ENCODE measurements around the gene NPLOC4.

NPLOC4 gene

GRCh38 chr17:81578038-81578441 is 58.9 kb downstream of the NPLOC4 start:
- Histone ChIP-seq H3K27ac (ENCODE audit: insufficient read depth, low read depth, low read length, poor library complexity, severe bottlenecking) (no peak overlapping the region), H3K27me3 (ENCODE audit: control insufficient read depth, insufficient read depth, low read length, poor library complexity, severe bottlenecking) (no peaks in the 10 kb centered on the region), H3K36me3 (ENCODE audit: control insufficient read depth, insufficient read depth, low read length) (peaks cover 17% of the 10 kb centered on the region), H3K4me3 (ENCODE audit: insufficient read depth, low read depth, low read length) (no peak overlapping the region), H3K4me1 (ENCODE audit: control insufficient read depth, insufficient read depth, low read length) (no peaks in the 10 kb centered on the region), H3K9me3 (ENCODE audit: control insufficient read depth, low read length) (no peaks in the 10 kb centered on the region)
- 96 to 97% methylated on average over 10 of the region's 10 CpGs for WGBS, 2 experiments

- Histone ChIP-seq H3K36me3 (ENCODE audit: control insufficient read depth, insufficient read depth, low read length) (peaks cover 13% of the 10 kb centered on the region), H3K4me1 (ENCODE audit: control insufficient read depth, insufficient read depth, low read length) (no peaks in the 10 kb centered on the region), H3K4me3 (ENCODE audit: insufficient read depth, low read depth, low read length) (no peak overlapping the region), H3K27ac (ENCODE audit: insufficient read depth, low read depth, low read length, poor library complexity, severe bottlenecking) (no peak overlapping the region), H3K27me3 (ENCODE audit: control insufficient read depth, insufficient read depth, low read length, poor library complexity, severe bottlenecking) (no peaks in the 10 kb centered on the region), H3K9me3 (ENCODE audit: control insufficient read depth, low read length) (no peaks in the 10 kb centered on the region)
- WGBS, 2 experiments, result 94 to 95% methylated on average over 11 of the region's 11 CpGs
These were observed 59.5 kb downstream of the NPLOC4 start for GRCh38 chr17:81577278-81578000.

- Histone ChIP-seq H3K9me3 (ENCODE audit: control insufficient read depth, low read length) (no peaks in the 10 kb centered on the region), H3K36me3 (ENCODE audit: control insufficient read depth, insufficient read depth, low read length) (peaks cover 8% of the 10 kb centered on the region), H3K4me1 (ENCODE audit: control insufficient read depth, insufficient read depth, low read length) (no peaks in the 10 kb centered on the region), H3K4me3 (ENCODE audit: insufficient read depth, low read depth, low read length) (no peak overlapping the region), H3K27me3 (ENCODE audit: control insufficient read depth, insufficient read depth, low read length, poor library complexity, severe bottlenecking) (no peaks in the 10 kb centered on the region), H3K27ac (ENCODE audit: insufficient read depth, low read depth, low read length, poor library complexity, severe bottlenecking) (peak overlapping the region; percentile 8)
- 91 to 92% methylated on average over 17 of the region's 17 CpGs for WGBS, 2 experiments
These were observed 60.2 kb downstream of the NPLOC4 start for GRCh38 chr17:81576621-81577277.

- WGBS, 2 experiments, result 97% methylated on average over 3 of the region's 3 CpGs
- Histone ChIP-seq H3K36me3 (ENCODE audit: control insufficient read depth, insufficient read depth, low read length) (peaks cover 15% of the 10 kb centered on the region), H3K4me1 (ENCODE audit: control insufficient read depth, insufficient read depth, low read length) (no peaks in the 10 kb centered on the region), H3K27me3 (ENCODE audit: control insufficient read depth, insufficient read depth, low read length, poor library complexity, severe bottlenecking) (no peaks in the 10 kb centered on the region), H3K27ac (ENCODE audit: insufficient read depth, low read depth, low read length, poor library complexity, severe bottlenecking) (no peak overlapping the region), H3K4me3 (ENCODE audit: insufficient read depth, low read depth, low read length) (no peak overlapping the region), H3K9me3 (ENCODE audit: control insufficient read depth, low read length) (no peaks in the 10 kb centered on the region)
These were observed 61.1 kb downstream of the NPLOC4 start for GRCh38 chr17:81575836-81576235.

GRCh38 chr17:81574643-81574956 is 62.3 kb downstream of the NPLOC4 start:
- Histone ChIP-seq H3K27ac (ENCODE audit: insufficient read depth, low read depth, low read length, poor library complexity, severe bottlenecking) (no peak overlapping the region), H3K9me3 (ENCODE audit: control insufficient read depth, low read length) (no peaks in the 10 kb centered on the region), H3K4me1 (ENCODE audit: control insufficient read depth, insufficient read depth, low read length) (no peaks in the 10 kb centered on the region), H3K27me3 (ENCODE audit: control insufficient read depth, insufficient read depth, low read length, poor library complexity, severe bottlenecking) (no peaks in the 10 kb centered on the region), H3K4me3 (ENCODE audit: insufficient read depth, low read depth, low read length) (no peak overlapping the region), H3K36me3 (ENCODE audit: control insufficient read depth, insufficient read depth, low read length) (peaks cover 26% of the 10 kb centered on the region)
- WGBS, 2 experiments, result 89 to 95% methylated on average over 8 of the region's 8 CpGs

GRCh38 chr17:81573794-81574642 is 62.9 kb downstream of the NPLOC4 start:
- Histone ChIP-seq H3K4me3 (ENCODE audit: insufficient read depth, low read depth, low read length) (no peak overlapping the region), H3K36me3 (ENCODE audit: control insufficient read depth, insufficient read depth, low read length) (peaks cover 27% of the 10 kb centered on the region), H3K4me1 (ENCODE audit: control insufficient read depth, insufficient read depth, low read length) (no peaks in the 10 kb centered on the region), H3K27me3 (ENCODE audit: control insufficient read depth, insufficient read depth, low read length, poor library complexity, severe bottlenecking) (no peaks in the 10 kb centered on the region), H3K27ac (ENCODE audit: insufficient read depth, low read depth, low read length, poor library complexity, severe bottlenecking) (no peak overlapping the region), H3K9me3 (ENCODE audit: control insufficient read depth, low read length) (no peaks in the 10 kb centered on the region)
- 90% methylated on average over 16 to 17 of the region's 17 CpGs for WGBS, 2 experiments

GRCh38 chr17:81572563-81573168 is 64.2 kb downstream of the NPLOC4 start:
- H3K27ac ChIP-seq (ENCODE audit: insufficient read depth, low read depth, low read length, poor library complexity, severe bottlenecking), result no peak overlapping the region
- H3K36me3 ChIP-seq (ENCODE audit: control insufficient read depth, insufficient read depth, low read length), result peaks cover 31% of the 10 kb centered on the region
- H3K4me3 ChIP-seq (ENCODE audit: insufficient read depth, low read depth, low read length), result no peak overlapping the region
- no peaks in the 10 kb centered on the region for H3K9me3 ChIP-seq (ENCODE audit: control insufficient read depth, low read length)
- H3K27me3 ChIP-seq (ENCODE audit: control insufficient read depth, insufficient read depth, low read length, poor library complexity, severe bottlenecking), result no peaks in the 10 kb centered on the region
- 95 to 97% methylated on average over 11 to 12 of the region's 12 CpGs for WGBS, 2 experiments
- no peaks in the 10 kb centered on the region for H3K4me1 ChIP-seq (ENCODE audit: control insufficient read depth, insufficient read depth, low read length)

- no peaks in the 10 kb centered on the region for H3K9me3 ChIP-seq (ENCODE audit: control insufficient read depth, low read length)
- peaks cover 31% of the 10 kb centered on the region for H3K36me3 ChIP-seq (ENCODE audit: control insufficient read depth, insufficient read depth, low read length)
- no peak overlapping the region for H3K27ac ChIP-seq (ENCODE audit: insufficient read depth, low read depth, low read length, poor library complexity, severe bottlenecking)
- no peaks in the 10 kb centered on the region for H3K4me1 ChIP-seq (ENCODE audit: control insufficient read depth, insufficient read depth, low read length)
- no peaks in the 10 kb centered on the region for H3K27me3 ChIP-seq (ENCODE audit: control insufficient read depth, insufficient read depth, low read length, poor library complexity, severe bottlenecking)
- H3K4me3 ChIP-seq (ENCODE audit: insufficient read depth, low read depth, low read length), result no peak overlapping the region
- WGBS, 2 experiments, result 96 to 97% methylated on average over 11 of the region's 11 CpGs
These were observed 65.9 kb downstream of the NPLOC4 start for GRCh38 chr17:81570964-81571363.

- Histone ChIP-seq H3K9me3 (ENCODE audit: control insufficient read depth, low read length) (no peaks in the 10 kb centered on the region), H3K36me3 (ENCODE audit: control insufficient read depth, insufficient read depth, low read length) (peaks cover 39% of the 10 kb centered on the region), H3K4me3 (ENCODE audit: insufficient read depth, low read depth, low read length) (no peak overlapping the region), H3K4me1 (ENCODE audit: control insufficient read depth, insufficient read depth, low read length) (no peaks in the 10 kb centered on the region), H3K27me3 (ENCODE audit: control insufficient read depth, insufficient read depth, low read length, poor library complexity, severe bottlenecking) (no peaks in the 10 kb centered on the region), H3K27ac (ENCODE audit: insufficient read depth, low read depth, low read length, poor library complexity, severe bottlenecking) (no peak overlapping the region)
- 95 to 96% methylated on average over 18 of the region's 18 CpGs for WGBS, 2 experiments
These were observed 66.9 kb downstream of the NPLOC4 start for GRCh38 chr17:81569986-81570514.

All from ectodermal cell (in vitro differentiated cells).